Choroid plexus epithelial cell (primary cell): Measurements from ENCODE around the gene PRRX2.

Source experiments
- DNase-seq: peaks from one replicate; pipeline ENCODE4 v3.0.0-alpha.2; 2010; ENCODE audit warnings: low read depth
- H3K4me3 ChIP-seq: 2 replicates; pipeline ENCODE4 v1.5.1; 2011; ENCODE audit warnings: low read depth, mild to moderate bottlenecking, control low read depth, low read length, moderate library complexity
- CTCF ChIP-seq: conservative IDR thresholded peaks from 2 replicates; pipeline ENCODE4 v1.5.1; 2011; ENCODE audit warnings: low read depth, mild to moderate bottlenecking, control low read depth, inconsistent platforms, low read length, moderate library complexity

PRRX2 gene

DNA sequence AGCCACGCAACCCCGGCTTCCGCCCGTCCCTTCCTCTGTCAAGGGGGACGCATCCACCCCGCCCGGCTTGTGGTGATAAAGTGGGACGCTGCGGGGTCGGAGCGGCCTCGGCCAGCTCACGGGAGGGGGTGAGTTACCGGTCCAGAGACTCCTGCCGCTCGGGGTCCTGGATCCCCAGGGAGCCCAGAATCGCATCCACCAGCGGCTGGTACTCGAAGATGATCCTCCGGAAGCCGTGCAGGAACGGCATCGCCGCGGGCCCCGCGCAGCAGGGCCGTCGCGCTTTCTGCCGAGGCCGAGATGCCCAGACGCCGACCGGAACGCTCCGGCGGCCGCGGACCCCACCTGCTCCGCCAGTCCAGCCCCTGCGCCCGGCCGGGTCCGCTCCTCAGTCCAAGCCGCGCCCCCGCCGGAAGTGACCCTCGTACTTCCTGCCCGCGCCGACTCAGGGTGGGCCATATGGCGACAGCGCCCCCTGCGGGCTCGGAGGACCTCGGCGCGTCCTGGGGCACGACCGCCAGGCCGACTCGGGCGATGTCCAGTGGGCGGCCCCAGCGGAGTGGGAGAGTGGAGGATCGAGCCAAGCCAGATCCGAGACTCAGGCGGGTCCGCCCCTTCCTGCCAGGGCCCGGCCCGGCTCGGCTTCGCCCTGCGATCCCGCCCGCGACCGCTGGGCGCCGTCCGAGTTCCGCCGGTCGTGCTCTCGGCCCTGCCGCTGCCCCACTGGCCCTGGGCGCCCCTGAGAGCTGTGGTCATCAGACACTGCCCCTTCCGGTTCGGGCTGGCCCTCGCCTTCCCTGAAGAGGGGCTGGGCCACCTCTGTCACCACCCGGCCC is 23.5 kb upstream of the PRRX2 start, which contains the start of gene ASB6:
Gene ASB6, minus strand, starts transcription at position 402 of the 836 bp plus-strand sequence. Its CDS starts 152 bp downstream, at position 250.
- DNase-seq, result peak; percentile 98
- H3K4me3 ChIP-seq, result peak within 1 kb of the TSS; percentile 92
- TF ChIP-seq CTCF, result peak; percentile 70

DNA sequence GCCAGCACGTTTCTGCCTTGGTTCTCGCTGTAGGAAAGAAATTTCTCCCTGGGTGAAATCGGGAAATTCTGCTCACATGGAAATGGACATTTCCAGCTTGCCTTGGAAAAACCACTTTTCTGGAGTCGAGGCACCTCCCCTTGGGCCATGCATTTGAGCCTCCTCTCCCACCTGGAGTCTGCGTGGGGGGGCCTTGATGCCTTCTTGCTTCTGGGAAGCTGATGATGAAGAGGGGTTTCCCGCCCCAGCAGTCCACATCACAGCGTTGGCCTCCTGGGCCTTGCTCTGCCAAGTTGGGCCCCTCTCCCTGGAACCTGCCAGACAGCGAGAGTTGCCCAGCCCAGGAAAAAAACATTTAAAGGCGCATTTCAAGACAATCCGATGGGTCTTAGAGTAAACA is 21.7 kb upstream of the PRRX2 start:
- TF ChIP-seq CTCF, result no peak
- no peak overlapping the region for H3K4me3 ChIP-seq
- no peak for DNase-seq

GRCh38 chr9:129644365-129644764 is 21.1 kb upstream of the PRRX2 start:
- DNase-seq, result no peak
- TF ChIP-seq CTCF, result no peak
- H3K4me3 ChIP-seq, result no peak overlapping the region

- no peak for TF ChIP-seq CTCF
- no peak overlapping the region for H3K4me3 ChIP-seq
- no peak for DNase-seq
Observed at GRCh38 chr9:129644902-129645301, 20.5 kb upstream of the PRRX2 start.

DNA sequence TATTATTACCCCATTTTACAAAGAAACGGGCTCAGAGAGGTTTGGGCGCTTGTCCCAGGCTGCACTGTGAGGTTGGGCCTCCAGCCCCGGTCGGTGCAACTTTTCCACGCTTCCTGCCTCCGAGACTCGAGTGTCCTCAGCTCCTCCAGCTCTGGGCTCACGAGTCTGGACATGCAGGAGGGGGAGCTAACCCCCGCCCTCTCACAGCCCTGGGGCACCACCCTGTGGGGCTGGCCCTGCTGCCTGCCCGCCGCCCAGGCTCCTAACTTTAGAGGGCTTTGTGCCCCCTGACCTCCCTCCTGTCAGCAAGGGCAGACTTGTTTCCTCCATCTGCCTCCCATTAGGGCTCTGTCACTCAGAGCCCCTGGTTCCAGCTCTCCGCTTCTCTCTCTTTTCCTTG is 19.2 kb upstream of the PRRX2 start:
- TF ChIP-seq CTCF, result no peak
- DNase-seq, result no peak
- H3K4me3 ChIP-seq, result no peak overlapping the region

GRCh38 chr9:129646654-129647053 is 18.8 kb upstream of the PRRX2 start:
- no peak for DNase-seq
- H3K4me3 ChIP-seq, result no peak overlapping the region
- no peak for TF ChIP-seq CTCF

DNA sequence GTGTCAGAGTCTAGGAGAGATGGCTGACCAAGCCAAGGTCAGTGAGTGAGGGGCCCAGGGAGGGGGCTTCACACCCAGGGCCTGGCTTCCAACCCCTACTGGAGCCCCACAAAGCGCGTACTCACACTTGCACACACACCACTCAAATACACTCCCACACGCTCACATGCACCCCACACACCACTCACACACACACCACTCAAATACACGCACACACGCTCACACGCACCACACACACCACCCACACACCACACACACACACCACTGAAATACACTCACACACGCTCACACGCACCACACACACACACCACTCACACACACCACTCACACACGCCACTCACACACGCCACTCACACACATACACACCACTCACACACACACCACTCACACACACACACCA is 17.8 kb upstream of the PRRX2 start:
- no peak for TF ChIP-seq CTCF
- no peak for DNase-seq
- H3K4me3 ChIP-seq, result no peak overlapping the region
